ENCODE measurements around the gene CYTH4.

CYTH4 gene

DNA sequence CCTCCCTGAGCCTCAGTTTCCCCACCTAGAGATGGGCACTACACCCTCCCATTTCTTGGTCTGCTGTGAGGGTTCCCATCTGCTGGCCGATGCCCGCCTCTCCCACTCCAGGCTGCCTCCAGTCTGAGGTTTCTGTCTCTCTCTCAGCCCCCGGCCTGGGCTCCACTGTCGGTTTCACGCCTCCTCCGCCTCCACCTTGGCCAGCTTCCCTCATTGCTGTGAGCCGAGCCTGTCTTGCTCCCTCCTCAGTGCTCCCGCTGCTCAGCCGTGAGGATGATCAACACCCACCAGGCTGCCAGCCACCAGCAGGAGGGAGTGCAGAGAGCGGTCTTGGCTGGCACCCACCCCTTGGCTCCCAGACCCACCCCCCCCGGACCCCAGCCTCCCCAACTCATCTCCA is 61.0 kb downstream of the CYTH4 start:
- peaks cover 6% of the 10 kb centered on the region for H3K36me3 Mint-ChIP-seq (ENCODE audit: insufficient read depth)
- ATAC-seq (replicated peaks): no peak

GRCh38 chr22:37343863-37344734 is 61.8 kb downstream of the CYTH4 start:
- H3K27me3 Mint-ChIP-seq: peaks cover 17 to 51% of the 10 kb centered on the region in 2 donors
- no peaks in the 10 kb centered on the region for H3K4me1 Mint-ChIP-seq (ENCODE audit: low read depth in 2 of 2)
- H3K9me3 Mint-ChIP-seq: no peaks in the 10 kb centered on the region
- H3K4me3 Mint-ChIP-seq: no peak overlapping the region
- ATAC-seq (replicated peaks) (no peak), DNase-seq (no peak)
- H3K27ac Mint-ChIP-seq: no peak overlapping the region
- peaks cover 6% of the 10 kb centered on the region for H3K36me3 Mint-ChIP-seq (ENCODE audit: insufficient read depth)

More for the DNA sequence above, 61.0 kb downstream of the CYTH4 start:
- no peaks in the 10 kb centered on the region for H3K9me3 Mint-ChIP-seq
- no peak overlapping the region for H3K4me3 Mint-ChIP-seq
- peaks cover 19 to 55% of the 10 kb centered on the region in 2 donors for H3K27me3 Mint-ChIP-seq
- no peak overlapping the region for H3K27ac Mint-ChIP-seq
- DNase-seq: no peak
- H3K4me1 Mint-ChIP-seq (ENCODE audit: low read depth in 2 of 2): no peaks in the 10 kb centered on the region

- ATAC-seq (replicated peaks): no peak
- DNase-seq: no peak
- Mint-ChIP-seq H3K27me3 (peaks cover 17 to 44% of the 10 kb centered on the region in 2 donors), H3K36me3 (ENCODE audit: insufficient read depth) (peaks cover 6% of the 10 kb centered on the region), H3K4me3 (no peak overlapping the region), H3K4me1 (ENCODE audit: low read depth in 2 of 2) (peaks cover 0 to 1% of the 10 kb centered on the region in 2 donors), H3K27ac (no peak overlapping the region), H3K9me3 (no peaks in the 10 kb centered on the region)
These were observed 62.6 kb downstream of the CYTH4 start for GRCh38 chr22:37344735-37345449.

DNA sequence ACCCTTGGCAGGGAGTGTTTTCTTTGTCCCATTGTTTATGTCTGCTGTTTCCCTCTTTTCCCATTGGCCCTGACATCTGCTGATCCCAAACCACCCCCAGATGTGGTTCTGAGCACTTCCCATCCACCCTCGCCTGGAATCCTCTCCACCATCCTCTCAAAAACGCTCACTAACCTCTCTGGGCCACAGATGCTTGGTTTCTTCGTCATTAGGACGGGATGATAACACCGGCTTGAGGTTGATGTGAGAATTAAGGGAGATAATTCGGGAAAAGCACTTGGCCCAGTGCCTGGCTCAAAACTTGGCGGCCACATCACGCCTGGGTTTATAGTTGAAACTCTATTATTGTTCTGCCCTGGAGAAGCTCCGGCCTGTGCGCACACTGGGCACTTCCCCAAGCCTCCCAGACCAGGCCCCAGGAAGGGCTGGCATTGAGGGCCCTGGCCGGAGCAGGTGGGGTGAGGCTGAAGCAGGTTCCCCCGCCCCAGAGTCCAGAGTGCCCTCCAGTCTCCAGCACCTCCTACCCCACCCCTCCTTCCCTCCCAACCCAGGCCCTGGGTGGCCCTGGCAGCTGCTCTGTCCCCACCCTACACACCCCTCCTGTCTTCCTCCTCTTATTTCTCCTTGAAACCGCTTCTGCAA is 63.7 kb downstream of the CYTH4 start:
- H3K36me3 Mint-ChIP-seq (ENCODE audit: insufficient read depth): peaks cover 6% of the 10 kb centered on the region
- DNase-seq: no peak
- peaks cover 0 to 1% of the 10 kb centered on the region in 2 donors for H3K4me1 Mint-ChIP-seq (ENCODE audit: low read depth in 2 of 2)
- no peak for ATAC-seq (replicated peaks)
- no peaks in the 10 kb centered on the region for H3K9me3 Mint-ChIP-seq
- no peak overlapping the region for H3K4me3 Mint-ChIP-seq
- peaks cover 18 to 43% of the 10 kb centered on the region in 2 donors for H3K27me3 Mint-ChIP-seq
- no peak overlapping the region for H3K27ac Mint-ChIP-seq

DNA sequence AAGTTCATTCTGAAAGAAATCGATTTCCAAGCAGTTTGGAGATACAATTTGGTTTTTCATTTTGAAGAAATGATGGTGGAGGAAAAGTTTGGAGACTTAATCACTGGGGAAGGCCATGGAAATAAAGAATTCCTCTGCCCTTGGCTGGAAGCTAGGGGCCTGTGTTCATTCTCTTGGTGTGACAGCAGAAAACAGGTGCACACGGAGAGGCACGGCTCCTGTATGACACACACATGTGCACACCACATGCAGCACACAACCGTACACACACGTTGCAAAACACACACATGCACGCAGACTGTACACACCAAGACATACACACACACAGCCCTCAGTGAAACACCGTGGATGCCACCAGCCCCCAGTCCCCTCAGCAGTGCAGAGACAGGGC is 64.2 kb downstream of the CYTH4 start:
- H3K4me1 Mint-ChIP-seq (ENCODE audit: low read depth in 2 of 2): peaks cover 0 to 1% of the 10 kb centered on the region in 2 donors
- peaks cover 9% of the 10 kb centered on the region for H3K36me3 Mint-ChIP-seq (ENCODE audit: insufficient read depth)
- no peaks in the 10 kb centered on the region for H3K9me3 Mint-ChIP-seq
- ATAC-seq (replicated peaks) (no peak), DNase-seq (no peak)
- H3K27ac Mint-ChIP-seq: peak overlapping the region in 1 of 2 donors; percentile 44
- no peak overlapping the region for H3K4me3 Mint-ChIP-seq
- peaks cover 23 to 48% of the 10 kb centered on the region in 2 donors for H3K27me3 Mint-ChIP-seq

GRCh38 chr22:37349043-37349814 is 66.9 kb downstream of the CYTH4 start:
- no peak overlapping the region for H3K4me3 Mint-ChIP-seq
- DNase-seq: no peak
- H3K9me3 Mint-ChIP-seq: no peaks in the 10 kb centered on the region
- peaks cover 9% of the 10 kb centered on the region for H3K36me3 Mint-ChIP-seq (ENCODE audit: insufficient read depth)
- peaks cover 31 to 69% of the 10 kb centered on the region in 2 donors for H3K27me3 Mint-ChIP-seq
- H3K4me1 Mint-ChIP-seq (ENCODE audit: low read depth in 2 of 2): peaks cover 0 to 3% of the 10 kb centered on the region in 2 donors
- peak overlapping the region in 1 of 2 donors; percentile 63 for H3K27ac Mint-ChIP-seq
- no peak for ATAC-seq (replicated peaks)

DNA sequence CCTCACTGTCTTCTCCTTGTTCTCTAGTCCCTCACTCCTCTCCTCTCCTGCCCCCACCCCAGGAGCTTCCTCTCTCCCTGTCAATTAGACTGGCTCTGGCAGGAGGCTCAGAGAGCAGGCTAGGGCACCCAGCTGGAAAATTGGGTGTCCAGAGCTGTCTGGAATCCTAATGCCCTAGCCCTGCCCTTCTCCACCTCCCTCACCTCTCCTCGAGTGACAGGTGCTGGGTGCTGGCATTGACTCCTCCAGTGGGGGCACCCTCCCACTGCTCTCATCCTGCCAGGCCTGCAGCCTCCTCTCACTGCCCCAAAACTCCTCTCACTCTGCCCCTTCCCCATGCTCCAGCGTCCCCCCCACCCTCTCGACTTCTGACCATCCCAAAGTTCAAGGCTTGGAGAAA is 68.9 kb downstream of the CYTH4 start:
- H3K36me3 Mint-ChIP-seq (ENCODE audit: insufficient read depth): peaks cover 6% of the 10 kb centered on the region
- H3K27ac Mint-ChIP-seq: no peak overlapping the region
- peaks cover 0 to 3% of the 10 kb centered on the region in 2 donors for H3K4me1 Mint-ChIP-seq (ENCODE audit: low read depth in 2 of 2)
- H3K4me3 Mint-ChIP-seq: no peak overlapping the region
- DNase-seq: no peak
- no peaks in the 10 kb centered on the region for H3K9me3 Mint-ChIP-seq
- peaks cover 20 to 61% of the 10 kb centered on the region in 2 donors for H3K27me3 Mint-ChIP-seq
- ATAC-seq (replicated peaks): no peak

DNA sequence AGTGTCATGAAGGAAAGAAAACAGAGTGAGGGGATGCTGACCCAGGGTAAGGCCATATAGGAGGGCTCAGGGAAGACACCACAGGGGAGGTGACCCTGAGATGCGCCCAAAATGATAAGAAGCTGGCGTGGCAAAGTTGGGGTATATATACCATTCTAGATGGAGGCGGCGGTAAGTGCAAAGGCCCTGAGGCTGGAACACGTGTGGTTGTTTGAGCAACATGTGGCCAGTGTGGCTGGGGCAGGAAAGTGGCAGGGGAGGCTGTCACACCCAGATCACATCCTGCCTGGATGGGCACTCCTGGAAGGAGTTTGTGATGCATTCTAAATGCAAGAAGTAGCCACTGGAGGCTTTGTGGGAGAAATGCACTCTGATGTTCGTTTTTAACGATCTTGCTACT is 70.2 kb downstream of the CYTH4 start:
- no peaks in the 10 kb centered on the region for H3K9me3 Mint-ChIP-seq
- H3K4me1 Mint-ChIP-seq (ENCODE audit: low read depth in 2 of 2): peaks cover 0 to 3% of the 10 kb centered on the region in 2 donors
- H3K4me3 Mint-ChIP-seq: no peak overlapping the region
- H3K27me3 Mint-ChIP-seq: peaks cover 20 to 55% of the 10 kb centered on the region in 2 donors
- H3K36me3 Mint-ChIP-seq (ENCODE audit: insufficient read depth): peaks cover 3% of the 10 kb centered on the region
- DNase-seq (no peak), ATAC-seq (replicated peaks) (no peak)
- peak overlapping the region in 1 of 2 donors; percentile 32 for H3K27ac Mint-ChIP-seq

DNA sequence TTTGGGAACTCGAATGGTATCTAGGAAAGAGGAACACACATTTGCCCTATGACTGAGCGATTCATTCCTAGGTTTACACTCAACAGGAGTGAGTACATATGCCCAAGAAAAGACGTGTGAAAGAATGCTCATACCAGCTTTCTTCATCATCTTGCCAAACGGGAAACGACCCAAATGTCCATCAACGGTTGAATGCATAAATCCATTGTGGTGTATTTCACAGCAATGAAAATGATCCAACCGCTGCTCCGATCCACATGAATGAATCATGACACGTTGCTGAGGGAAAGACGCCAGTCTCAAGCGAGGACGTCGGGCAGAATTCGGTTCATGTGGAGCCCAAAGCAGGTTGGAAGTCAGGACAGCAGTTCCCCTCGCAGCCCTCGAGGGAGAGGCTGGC is 71.5 kb downstream of the CYTH4 start:
- no peaks in the 10 kb centered on the region for H3K9me3 Mint-ChIP-seq
- peaks cover 28 to 57% of the 10 kb centered on the region in 2 donors for H3K27me3 Mint-ChIP-seq
- no peak overlapping the region for H3K27ac Mint-ChIP-seq
- no peak overlapping the region for H3K4me3 Mint-ChIP-seq
- ATAC-seq (replicated peaks): no peak
- peaks cover 0 to 3% of the 10 kb centered on the region in 2 donors for H3K4me1 Mint-ChIP-seq (ENCODE audit: low read depth in 2 of 2)
- no peak for DNase-seq
- H3K36me3 Mint-ChIP-seq (ENCODE audit: insufficient read depth): peaks cover 3% of the 10 kb centered on the region

DNA sequence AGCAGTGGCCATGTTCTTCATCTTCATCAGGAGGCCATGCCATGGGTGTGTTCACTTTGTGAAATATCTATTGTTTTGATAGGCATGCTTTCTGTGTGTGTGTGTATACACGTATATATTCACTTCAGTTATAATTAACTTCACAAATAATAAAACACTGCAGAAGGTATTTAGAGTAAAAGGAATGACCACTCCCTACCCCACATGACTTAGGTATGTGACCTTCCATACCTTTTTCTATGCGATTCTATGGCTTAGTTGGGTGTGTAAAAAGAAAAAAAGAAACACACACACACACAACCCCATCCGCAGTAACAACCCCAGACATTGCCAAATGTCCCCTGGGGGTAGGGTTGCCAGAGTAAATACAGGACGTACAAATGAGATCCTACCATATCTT is 72.0 kb downstream of the CYTH4 start:
- H3K9me3 Mint-ChIP-seq: no peaks in the 10 kb centered on the region
- H3K27ac Mint-ChIP-seq: no peak overlapping the region
- peaks cover 3% of the 10 kb centered on the region for H3K36me3 Mint-ChIP-seq (ENCODE audit: insufficient read depth)
- DNase-seq (no peak), ATAC-seq (replicated peaks) (no peak)
- peaks cover 0 to 3% of the 10 kb centered on the region in 2 donors for H3K4me1 Mint-ChIP-seq (ENCODE audit: low read depth in 2 of 2)
- H3K4me3 Mint-ChIP-seq: no peak overlapping the region
- peaks cover 28 to 57% of the 10 kb centered on the region in 2 donors for H3K27me3 Mint-ChIP-seq

GRCh38 chr22:37354670-37355069 is 72.4 kb downstream of the CYTH4 start:
- no peak overlapping the region for H3K4me3 Mint-ChIP-seq
- peaks cover 0 to 2% of the 10 kb centered on the region in 2 donors for H3K4me1 Mint-ChIP-seq (ENCODE audit: low read depth in 2 of 2)
- no peaks in the 10 kb centered on the region for H3K9me3 Mint-ChIP-seq
- H3K27me3 Mint-ChIP-seq: peaks cover 28 to 57% of the 10 kb centered on the region in 2 donors
- no peak overlapping the region for H3K27ac Mint-ChIP-seq
- no peak for ATAC-seq (replicated peaks)
- no peak for DNase-seq
- peaks cover 3% of the 10 kb centered on the region for H3K36me3 Mint-ChIP-seq (ENCODE audit: insufficient read depth)

- Mint-ChIP-seq H3K4me3 (no peak overlapping the region), H3K36me3 (ENCODE audit: insufficient read depth) (peaks cover 3% of the 10 kb centered on the region), H3K9me3 (no peaks in the 10 kb centered on the region), H3K27me3 (peaks cover 28 to 57% of the 10 kb centered on the region in 2 donors), H3K4me1 (ENCODE audit: low read depth in 2 of 2) (peaks cover 0 to 2% of the 10 kb centered on the region in 2 donors), H3K27ac (no peak overlapping the region)
- DNase-seq (no peak), ATAC-seq (replicated peaks) (no peak)
These were observed 72.9 kb downstream of the CYTH4 start for GRCh38 chr22:37355174-37355573.

- Mint-ChIP-seq H3K36me3 (ENCODE audit: insufficient read depth) (no peaks in the 10 kb centered on the region), H3K4me3 (no peak overlapping the region), H3K9me3 (no peaks in the 10 kb centered on the region), H3K27ac (no peak overlapping the region), H3K4me1 (ENCODE audit: low read depth in 2 of 2) (peaks cover 4 to 6% of the 10 kb centered on the region in 2 donors), H3K27me3 (peaks cover 22 to 56% of the 10 kb centered on the region in 2 donors)
- ATAC-seq (replicated peaks) (no peak), DNase-seq (no peak)
These were observed 74.6 kb downstream of the CYTH4 start for GRCh38 chr22:37356922-37357321.
